OCI-LY7 (cell line): Measurements from ENCODE around the gene PIGX. TPM values are rescaled to one million over a fixed set of nuclear protein-coding genes. Genes with fewer than 3 reads are reported as not detected.

ENCODE experiments used
- BruUV-seq: library from RNA; stranded (reverse); fragments of 400-500 nt; replicated peaks from 2 replicates; lab custom pipeline; 2021; lab: Mats Ljungman, UMichigan
- CTCF ChIA-PET: fragments of 300-600 bp; sonication (Branson Sonifier 250); formaldehyde crosslinking; loops from one replicate; lab custom pipeline; 2022; ENCODE audit warnings: antibody characterized with exemption; ENCODE audit not compliant: unreplicated experiment; lab: Charles Lee
- POLR2A ChIA-PET: fragments of 300-600 bp; sonication (Branson Sonifier 250); formaldehyde crosslinking; loops from one replicate; lab custom pipeline; 2022; ENCODE audit warnings: antibody characterized with exemption; lab: Charles Lee
- DNase-seq: peaks from one replicate; pipeline ENCODE4 v3.0.0-alpha.2; 2015; ENCODE audit warnings: low spot score
- H2AFZ ChIP-seq: fragments of 200-600 bp; sonication (generic), shearing (Covaris generic); 2 replicates; pipeline ENCODE4 v1.6.1; 2014; ENCODE audit warnings: mild to moderate bottlenecking, antibody characterized with exemption, low read length, moderate library complexity
- H3K27ac ChIP-seq: fragments of 200-600 bp; sonication (generic); 2 replicates; pipeline ENCODE4 v1.5.1; 2014; ENCODE audit warnings: mixed run types, low read depth, mild to moderate bottlenecking, moderate library complexity, low read length, inconsistent platforms; ENCODE audit not compliant: poor library complexity, severe bottlenecking
- H3K36me3 ChIP-seq: fragments of 200-600 bp; sonication (generic); 2 replicates; pipeline ENCODE4 v1.6.1; 2014; ENCODE audit warnings: mild to moderate bottlenecking, antibody characterized with exemption, low read length, moderate library complexity, mixed read lengths; ENCODE audit not compliant: insufficient read depth
- H3K4me1 ChIP-seq: fragments of 200-600 bp; sonication (generic); 2 replicates; pipeline ENCODE4 v1.5.1; 2014; ENCODE audit warnings: mild to moderate bottlenecking, low read length; ENCODE audit not compliant: insufficient read depth, poor library complexity, severe bottlenecking
- H3K4me2 ChIP-seq: fragments of 200-600 bp; sonication (generic); 2 replicates; pipeline ENCODE4 v1.6.1; 2014; ENCODE audit warnings: mild to moderate bottlenecking, low read length
- H3K4me3 ChIP-seq: fragments of 200-600 bp; sonication (generic); 2 replicates; pipeline ENCODE4 v1.5.1; 2014; ENCODE audit warnings: mild to moderate bottlenecking, low read depth, low read length; ENCODE audit not compliant: poor library complexity, severe bottlenecking
- H3K79me2 ChIP-seq: fragments of 200-600 bp; sonication (generic); 2 replicates; pipeline ENCODE4 v1.6.1; 2016; ENCODE audit warnings: low read depth, mild to moderate bottlenecking, low read length, moderate library complexity, mixed read lengths; ENCODE audit not compliant: insufficient read depth
- H3K9me2 ChIP-seq: fragments of 200-600 bp; sonication (generic); 2 replicates; pipeline ENCODE4 v1.6.1; 2016; ENCODE audit warnings: mild to moderate bottlenecking, low read length, mixed read lengths; ENCODE audit not compliant: insufficient read depth
- H3K9me3 ChIP-seq: fragments of 200-600 bp; sonication (generic); 2 replicates; pipeline ENCODE4 v1.6.1; 2014; ENCODE audit warnings: mild to moderate bottlenecking, mixed run types, low read length, mixed read lengths
- H4K20me1 ChIP-seq: fragments of 200-600 bp; sonication (generic); 2 replicates; pipeline ENCODE4 v1.6.1; 2014; ENCODE audit warnings: mild to moderate bottlenecking, antibody characterized with exemption, low read length, moderate library complexity, mixed read lengths; ENCODE audit not compliant: insufficient read depth
- EZH2phosphoT487 ChIP-seq: fragments of 200-600 bp; sonication (generic); IDR thresholded peaks from 2 replicates; pipeline ENCODE4 v1.6.1; 2018; ENCODE audit warnings: low read depth, borderline replicate concordance, mild to moderate bottlenecking, mixed run types, antibody characterized with exemption, low read length, moderate library complexity, mixed read lengths
- intact Hi-C: fragments of 100-400 bp; cut with micrococcal nuclease; formaldehyde crosslinking; loops from one replicate; pipeline ENCODE4 v1.10.0; 2022; ENCODE audit not compliant: unreplicated experiment
- total RNA-seq, 2 experiments: library from RNA; depleted of rRNA in 1 of 2; stranded (reverse); fragments of >200 nt in 1 of 2; shearing (Covaris generic) in 1 of 2; gene quantifications; 2 replicates each; pipeline ENCODE4 v1.2.3, GENCODE V29; 2014 to 2022
- TF ChIP-seq, protein P1 (sequence below): fragments of 200-600 bp; sonication (generic); conservative IDR thresholded peaks from 2 replicates; pipeline ENCODE4 v1.5.1; 2014; ENCODE audit warnings: mild to moderate bottlenecking, antibody characterized with exemption, low read length, moderate library complexity, mixed read lengths

PIGX gene
- total RNA-seq, 2 experiments from 2014 or later = 24.9 to 31.5 TPM

GRCh38 chr3:196694941-196695848 lies 17.0 kb upstream of the PIGX start:
- ChIA-PET CTCF (no interaction called here), POLR2A (interaction anchor here (0.6 kb wide), 1 partner anchor 1152 kb away, joined by 4 read pairs; no protein-coding TSS in a partner anchor)
- Histone ChIP-seq H3K9me3 (no peaks in the 10 kb centered on the region), H2AFZ (no peak overlapping the region), H4K20me1 (no peaks in the 10 kb centered on the region), H3K4me3 (no peak overlapping the region), H3K36me3 (no peaks in the 10 kb centered on the region), H3K4me2 (no peak overlapping the region), H3K9me2 (no peaks in the 10 kb centered on the region), H3K4me1 (no peaks in the 10 kb centered on the region), H3K79me2 (no peaks in the 10 kb centered on the region), H3K27ac (no peak overlapping the region)
- no peak for DNase-seq
- no TSS peak for BruUV-seq
- TF ChIP-seq, protein P1, sequence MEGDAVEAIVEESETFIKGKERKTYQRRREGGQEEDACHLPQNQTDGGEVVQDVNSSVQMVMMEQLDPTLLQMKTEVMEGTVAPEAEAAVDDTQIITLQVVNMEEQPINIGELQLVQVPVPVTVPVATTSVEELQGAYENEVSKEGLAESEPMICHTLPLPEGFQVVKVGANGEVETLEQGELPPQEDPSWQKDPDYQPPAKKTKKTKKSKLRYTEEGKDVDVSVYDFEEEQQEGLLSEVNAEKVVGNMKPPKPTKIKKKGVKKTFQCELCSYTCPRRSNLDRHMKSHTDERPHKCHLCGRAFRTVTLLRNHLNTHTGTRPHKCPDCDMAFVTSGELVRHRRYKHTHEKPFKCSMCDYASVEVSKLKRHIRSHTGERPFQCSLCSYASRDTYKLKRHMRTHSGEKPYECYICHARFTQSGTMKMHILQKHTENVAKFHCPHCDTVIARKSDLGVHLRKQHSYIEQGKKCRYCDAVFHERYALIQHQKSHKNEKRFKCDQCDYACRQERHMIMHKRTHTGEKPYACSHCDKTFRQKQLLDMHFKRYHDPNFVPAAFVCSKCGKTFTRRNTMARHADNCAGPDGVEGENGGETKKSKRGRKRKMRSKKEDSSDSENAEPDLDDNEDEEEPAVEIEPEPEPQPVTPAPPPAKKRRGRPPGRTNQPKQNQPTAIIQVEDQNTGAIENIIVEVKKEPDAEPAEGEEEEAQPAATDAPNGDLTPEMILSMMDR = no peak
- TF ChIP-seq EZH2phosphoT487 = no peak
- intact Hi-C loops = no loop called here

- no peak overlapping the region for H2AFZ ChIP-seq
- no peak overlapping the region for H3K4me2 ChIP-seq
- H4K20me1 ChIP-seq = no peaks in the 10 kb centered on the region
- H3K4me1 ChIP-seq = no peaks in the 10 kb centered on the region
- no peaks in the 10 kb centered on the region for H3K79me2 ChIP-seq
- no peaks in the 10 kb centered on the region for H3K9me3 ChIP-seq
- no peaks in the 10 kb centered on the region for H3K9me2 ChIP-seq
- ChIA-PET POLR2A (interaction anchor here (0.6 kb wide), 1 partner anchor 1152 kb away, joined by 4 read pairs; no protein-coding TSS in a partner anchor), CTCF (no interaction called here)
- BruUV-seq = no TSS peak
- DNase-seq = no peak
- intact Hi-C loops = no loop called here
- H3K36me3 ChIP-seq = no peaks in the 10 kb centered on the region
- no peak overlapping the region for H3K27ac ChIP-seq
- H3K4me3 ChIP-seq = no peak overlapping the region
- TF ChIP-seq EZH2phosphoT487 = no peak
- TF ChIP-seq, protein P1 = no peak
Measured at GRCh38 chr3:196695849-196696226, 16.3 kb upstream of the PIGX start.

DNA sequence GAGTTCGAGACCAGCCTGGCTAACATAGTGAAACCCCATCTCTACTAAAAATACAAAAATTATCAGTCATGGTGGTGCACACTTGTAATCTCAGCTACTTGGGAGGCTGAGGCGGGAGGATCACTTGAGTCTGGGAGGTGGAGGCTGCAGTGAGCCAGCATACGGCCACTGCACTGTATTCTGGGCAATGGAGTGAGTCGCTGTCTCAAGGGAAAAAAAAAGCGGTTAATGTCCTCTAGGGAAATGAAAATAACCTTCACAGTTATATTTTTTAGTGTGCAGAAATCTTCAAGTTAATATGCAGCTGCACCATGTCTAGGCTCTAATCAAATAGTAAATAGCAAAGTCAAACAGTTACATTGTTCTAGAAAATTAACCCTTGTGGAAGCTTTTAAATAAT lies 14.9 kb upstream of the PIGX start:
- no TSS peak for BruUV-seq
- no peak for DNase-seq
- CTCF ChIA-PET = no interaction called here

More for the DNA sequence above, 14.9 kb upstream of the PIGX start:
- H3K4me1 ChIP-seq = no peaks in the 10 kb centered on the region
- H3K79me2 ChIP-seq = no peaks in the 10 kb centered on the region
- no peaks in the 10 kb centered on the region for H3K9me3 ChIP-seq
- no peak overlapping the region for H3K4me3 ChIP-seq
- TF ChIP-seq EZH2phosphoT487 = no peak
- TF ChIP-seq, protein P1 = no peak
- no peaks in the 10 kb centered on the region for H4K20me1 ChIP-seq
- H3K36me3 ChIP-seq = no peaks in the 10 kb centered on the region
- POLR2A ChIA-PET = interaction anchor here (0.6 to 0.7 kb wide), 2 partner anchors 10 to 201 kb away, joined by 3 to 4 read pairs; no protein-coding TSS in a partner anchor
- no peak overlapping the region for H3K4me2 ChIP-seq
- H3K27ac ChIP-seq = no peak overlapping the region
- no peak overlapping the region for H2AFZ ChIP-seq
- no peaks in the 10 kb centered on the region for H3K9me2 ChIP-seq
- intact Hi-C loops = no loop called here
